GM21390 (cell line): ENCODE measurements around the gene HDDC2.
A peak's percentile ranks its signal among the peaks of the same experiment; 100 is the strongest.

Source experiments
- ATAC-seq: cut with Tn5 transposase; IDR thresholded peaks from one replicate; pipeline ENCODE4 v1.9.1; 2021; ENCODE audit not compliant: unreplicated experiment

HDDC2 gene, protein sequence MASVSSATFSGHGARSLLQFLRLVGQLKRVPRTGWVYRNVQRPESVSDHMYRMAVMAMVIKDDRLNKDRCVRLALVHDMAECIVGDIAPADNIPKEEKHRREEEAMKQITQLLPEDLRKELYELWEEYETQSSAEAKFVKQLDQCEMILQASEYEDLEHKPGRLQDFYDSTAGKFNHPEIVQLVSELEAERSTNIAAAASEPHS

DNA sequence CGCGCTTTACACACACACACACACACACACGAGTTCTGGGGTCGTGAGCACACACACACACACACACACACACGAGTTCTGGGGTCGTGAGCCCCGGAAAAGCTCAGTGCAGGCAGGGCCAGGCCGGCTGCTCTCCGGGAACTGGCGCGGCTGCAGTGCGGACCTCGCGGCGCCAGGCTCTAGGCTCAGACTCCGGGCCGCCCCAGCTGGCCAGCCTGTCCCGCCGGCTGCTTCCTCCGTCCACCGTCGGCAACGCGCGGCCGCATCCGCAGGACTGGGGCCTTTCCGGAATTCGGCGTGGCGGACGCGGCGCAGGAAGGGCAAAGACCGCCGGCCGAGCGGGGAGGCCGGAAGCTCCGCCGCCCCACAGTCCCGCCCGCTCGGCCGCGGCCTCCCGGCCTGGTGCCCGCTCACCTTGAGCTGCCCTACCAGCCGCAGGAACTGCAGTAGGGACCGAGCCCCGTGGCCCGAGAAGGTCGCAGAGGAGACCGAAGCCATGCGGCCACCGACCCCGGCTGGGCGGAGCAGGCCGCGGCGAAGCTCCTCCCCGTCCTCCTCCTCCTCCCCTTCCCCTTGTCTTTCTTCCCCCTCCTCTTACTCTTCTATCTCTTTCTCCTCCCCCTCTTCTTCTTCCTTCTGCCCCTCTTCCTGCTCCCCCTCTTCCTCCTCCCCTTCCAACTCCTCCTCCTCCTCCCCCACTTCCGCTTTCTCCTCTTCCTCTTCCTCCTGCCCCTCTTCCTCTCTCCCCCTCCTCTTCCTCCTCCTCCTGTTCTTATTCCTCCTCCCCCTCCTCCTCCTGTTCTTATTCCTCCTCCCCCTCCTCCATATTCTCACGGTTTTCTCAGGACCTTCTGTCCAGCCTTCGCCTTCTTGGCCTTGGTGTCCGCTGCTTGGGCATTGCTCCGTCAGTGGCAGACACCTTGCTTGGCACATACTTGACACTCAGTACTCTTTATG is at the start of gene HDDC2:
Gene HDDC2, minus strand, starts transcription at position 533 of the 957 bp plus-strand sequence. Its CDS starts 35 bp downstream, at position 498.
- peak; percentile 82 for ATAC-seq

DNA sequence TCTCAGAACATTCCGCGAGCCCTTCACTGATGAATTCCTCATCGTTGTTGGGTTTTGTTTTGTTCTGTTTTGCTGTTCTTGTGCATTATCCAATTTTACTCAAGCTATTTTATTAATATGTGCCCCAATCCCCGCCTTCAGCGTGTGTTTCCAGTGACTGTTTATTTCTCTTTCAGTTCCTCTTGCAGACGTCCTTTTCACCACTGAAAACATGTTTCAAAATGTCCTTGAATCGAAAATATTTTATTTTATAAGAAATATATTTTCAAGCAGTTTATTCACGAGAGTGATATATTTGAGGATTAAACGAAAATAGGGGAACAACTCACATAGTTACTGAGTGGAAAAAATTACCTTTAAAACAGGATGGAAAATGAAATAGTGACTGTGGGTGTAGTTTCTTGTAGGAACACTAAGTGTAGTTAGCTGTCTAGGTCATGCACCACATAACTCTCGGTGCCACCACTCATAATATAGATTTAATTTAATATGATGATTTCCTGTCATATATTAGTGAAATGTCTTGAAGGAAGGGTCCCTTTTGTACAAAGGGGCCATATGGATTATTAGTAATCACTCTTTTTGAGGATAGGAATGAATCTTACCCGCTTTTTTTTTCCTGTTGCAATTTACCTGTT is 45.3 kb upstream of the HDDC2 start:
- peak; percentile 87 for ATAC-seq

DNA sequence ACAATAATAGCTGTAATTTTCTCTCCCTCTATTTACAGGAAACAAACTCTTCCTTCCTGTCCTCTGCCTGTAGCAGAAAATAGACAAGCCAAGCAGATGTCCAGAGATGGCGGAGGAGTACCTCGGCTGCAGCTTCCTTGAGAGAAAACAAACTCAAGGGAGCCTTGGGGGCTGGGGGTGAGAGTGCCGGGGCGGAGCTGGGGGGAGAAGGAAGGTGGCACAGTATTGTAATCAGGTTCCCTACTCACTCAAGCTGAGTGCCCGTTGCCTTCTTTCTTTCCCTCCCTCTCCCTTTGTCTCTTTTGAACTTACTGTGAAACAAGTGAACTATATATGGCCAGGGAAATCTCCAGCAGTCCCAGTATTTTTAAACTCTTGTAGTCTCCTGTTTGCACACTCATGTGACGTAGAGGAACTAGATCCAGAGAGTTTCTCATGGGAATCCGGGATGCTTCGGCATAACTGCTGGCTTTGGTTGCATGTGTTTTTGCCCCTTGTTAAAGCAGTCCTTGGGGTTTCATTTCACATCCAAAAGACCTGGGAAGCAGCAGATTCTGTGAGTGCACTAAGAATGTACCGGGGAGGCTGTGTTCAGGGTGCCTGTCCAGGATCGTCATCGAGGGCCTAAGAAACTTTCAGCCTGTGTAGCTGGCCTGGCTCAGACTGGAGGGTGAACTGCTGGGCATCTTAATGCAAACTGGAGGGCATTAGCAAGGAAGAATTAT is 44.6 kb upstream of the HDDC2 start:
- peak; percentile 54 for ATAC-seq

DNA sequence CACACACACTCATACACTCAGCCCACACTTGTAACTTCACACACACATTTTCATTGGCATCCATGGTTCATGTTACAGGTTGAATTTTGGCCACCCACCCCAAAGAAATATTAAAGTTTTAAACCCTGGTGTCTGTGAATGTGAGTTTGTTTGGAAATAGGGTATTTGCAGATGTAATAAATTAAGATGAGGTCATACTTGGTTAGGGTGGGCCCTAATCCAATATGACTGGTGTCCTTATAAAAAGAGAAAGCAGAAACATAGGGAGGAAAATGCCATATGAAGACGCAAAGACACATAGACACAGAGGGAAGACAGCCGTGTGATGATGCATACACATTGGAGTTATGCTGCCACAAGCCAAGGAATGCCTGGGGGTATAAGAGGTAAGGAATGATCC is 39.7 kb upstream of the HDDC2 start:
- no peak for ATAC-seq

DNA sequence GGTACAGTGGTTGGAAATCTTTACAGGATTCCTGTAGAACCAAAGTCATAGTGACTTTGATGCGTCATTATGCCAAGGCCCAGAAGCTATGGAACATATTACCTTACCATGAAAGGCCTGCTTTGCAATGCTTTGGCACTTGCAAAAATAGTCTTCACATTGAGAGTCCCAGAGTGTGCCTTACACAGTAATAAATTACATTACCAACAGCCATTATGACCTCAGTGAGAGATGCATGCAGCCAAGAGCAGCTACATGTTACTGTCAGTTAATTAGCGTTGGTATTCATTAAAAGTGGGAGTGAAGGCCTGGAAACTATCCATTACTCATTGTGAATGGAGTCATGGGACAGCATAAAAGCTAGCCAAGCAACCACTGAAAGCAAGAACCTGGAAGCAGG is 39.2 kb upstream of the HDDC2 start:
- ATAC-seq = no peak

DNA sequence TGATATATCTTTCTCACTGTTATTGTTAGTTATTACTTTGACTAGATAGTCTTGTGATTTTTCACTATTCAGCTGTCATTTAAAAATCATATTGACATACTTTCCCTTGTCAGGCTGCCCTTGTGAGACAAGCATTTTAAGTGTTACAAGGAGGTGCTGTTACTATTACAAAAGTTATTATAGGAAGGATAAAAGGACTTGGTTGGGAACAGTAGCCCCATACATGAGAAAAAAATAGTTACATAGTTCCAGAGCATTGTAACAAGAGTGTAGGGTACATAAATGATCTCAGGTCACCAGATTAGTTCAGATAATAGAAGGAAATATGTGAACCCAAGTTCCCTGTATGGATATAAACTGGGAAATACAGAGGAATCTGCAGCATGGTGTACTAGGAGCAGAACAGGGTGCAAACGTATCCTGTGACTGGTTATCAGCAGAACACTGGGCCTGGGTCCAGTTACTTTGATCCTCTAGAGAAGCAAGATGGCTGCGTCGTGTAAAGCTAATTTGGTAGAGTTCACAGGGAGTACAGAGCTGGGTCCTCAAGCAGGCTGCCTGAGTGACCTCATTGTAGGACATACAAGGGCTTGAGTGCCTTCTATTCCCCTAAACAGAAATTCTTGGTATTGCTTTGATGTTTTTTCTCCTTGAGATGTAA is 38.5 kb upstream of the HDDC2 start:
- no peak for ATAC-seq

DNA sequence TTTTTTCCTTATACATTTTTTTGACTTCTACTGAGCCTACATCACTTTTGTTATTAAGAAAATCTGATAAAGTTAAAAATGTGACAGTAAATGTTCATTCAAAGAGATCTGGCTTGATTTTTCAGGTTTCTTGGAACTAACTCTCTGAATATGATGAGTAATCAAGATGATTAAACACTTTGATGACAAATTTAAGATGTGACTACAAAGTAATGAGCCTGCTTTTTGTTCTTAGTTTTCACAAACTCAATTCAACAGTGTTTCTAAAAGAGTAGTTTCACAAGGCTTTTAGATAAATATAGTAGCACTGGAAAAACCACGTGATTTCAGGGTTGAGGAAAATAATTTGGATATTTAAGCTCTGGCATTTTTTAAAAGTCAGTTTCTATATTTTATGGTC is 37.9 kb upstream of the HDDC2 start:
- no peak for ATAC-seq

DNA sequence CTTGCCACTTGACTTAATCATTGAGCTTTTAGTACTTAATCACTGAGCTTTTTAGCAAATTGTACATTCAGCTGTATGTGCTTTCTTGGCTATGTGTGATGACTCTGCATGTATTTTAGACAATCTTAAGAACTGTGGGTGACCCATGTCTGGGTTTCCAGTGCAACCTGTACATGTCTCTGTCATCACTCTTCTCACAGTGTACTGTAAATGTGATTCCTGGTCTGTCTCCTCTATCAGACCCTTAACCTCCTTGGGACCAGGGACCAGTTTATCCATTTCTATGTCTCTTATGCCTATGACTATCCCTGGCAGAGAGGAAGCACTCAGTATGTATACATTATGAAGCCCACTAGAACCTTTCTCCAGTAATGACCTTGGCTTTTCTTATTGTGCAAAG is 36.6 kb upstream of the HDDC2 start:
- no peak for ATAC-seq

DNA sequence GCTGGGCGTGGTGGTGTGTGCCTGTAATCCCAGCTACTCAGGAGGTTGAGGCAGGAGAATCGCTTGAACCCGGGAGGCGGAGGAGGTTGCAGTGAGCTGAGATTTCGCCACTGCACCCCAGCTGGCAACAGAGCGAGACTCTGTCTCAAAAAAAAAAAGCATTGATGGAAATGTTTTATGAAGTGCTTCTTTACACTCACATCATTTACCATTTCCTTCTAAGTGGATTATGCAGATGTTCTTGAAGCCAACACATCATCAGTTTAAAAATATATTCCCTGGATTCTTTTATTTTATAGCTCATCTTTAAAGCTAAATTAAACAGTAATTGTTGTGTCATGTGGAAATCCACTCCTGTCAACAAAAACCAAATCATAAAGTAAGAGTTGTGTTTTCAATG is 35.9 kb upstream of the HDDC2 start:
- ATAC-seq = no peak

DNA sequence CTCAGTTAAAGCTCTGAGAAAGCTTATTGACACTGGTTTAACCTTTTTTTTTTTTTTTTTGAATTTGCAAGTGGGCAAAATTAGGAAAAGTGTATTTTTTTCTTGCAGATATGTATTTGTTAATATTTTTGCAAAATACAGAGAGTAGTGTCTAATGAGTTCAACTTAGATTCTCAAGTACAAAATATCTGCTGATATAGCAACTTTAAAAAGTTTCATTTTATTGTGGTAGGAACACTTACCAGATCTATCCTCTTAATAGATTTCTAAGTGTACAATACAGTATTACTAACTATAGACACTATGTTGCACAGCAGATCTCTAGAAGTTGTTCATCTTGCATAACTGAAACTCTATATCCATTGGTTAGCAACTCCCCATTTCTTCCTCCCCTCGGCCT is 30.9 kb upstream of the HDDC2 start:
- no peak for ATAC-seq

DNA sequence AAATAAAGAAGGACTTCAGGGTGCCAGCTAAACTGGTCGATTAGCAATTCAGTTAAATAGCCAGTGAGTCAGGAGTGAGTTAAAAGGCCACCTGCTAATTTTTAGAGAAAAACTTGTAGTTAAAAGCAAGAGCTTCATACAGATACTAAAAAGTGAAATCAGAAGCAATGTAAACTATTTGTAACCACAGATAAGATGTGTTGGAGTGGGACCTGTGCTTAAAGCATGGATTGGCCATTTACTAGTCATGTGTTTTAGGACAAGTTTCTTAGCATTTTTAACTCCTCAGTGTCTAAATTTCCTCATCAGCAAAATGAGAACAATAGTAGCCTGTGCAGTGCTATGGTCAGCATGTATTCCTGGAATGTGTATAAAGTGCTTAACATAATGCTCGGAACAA is 23.8 kb upstream of the HDDC2 start:
- no peak for ATAC-seq

DNA sequence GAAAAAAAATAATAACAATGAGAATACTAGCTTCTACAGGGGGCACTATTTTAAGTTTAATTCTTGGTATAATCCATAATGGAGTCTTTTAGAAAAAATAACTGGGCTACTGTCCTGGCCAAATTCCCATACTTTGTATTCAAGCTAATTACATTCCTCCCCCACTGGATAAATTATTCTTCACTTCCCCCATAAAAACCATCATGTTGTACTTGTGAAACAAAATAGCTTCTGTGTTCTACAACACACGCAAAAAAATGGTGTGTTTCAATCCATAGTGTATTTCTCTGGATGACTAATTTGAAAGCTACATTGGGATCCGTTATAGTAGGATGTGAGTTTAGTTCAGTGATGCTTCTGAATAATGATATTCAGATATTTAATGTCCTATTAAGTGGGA is 21.6 kb upstream of the HDDC2 start:
- no peak for ATAC-seq

DNA sequence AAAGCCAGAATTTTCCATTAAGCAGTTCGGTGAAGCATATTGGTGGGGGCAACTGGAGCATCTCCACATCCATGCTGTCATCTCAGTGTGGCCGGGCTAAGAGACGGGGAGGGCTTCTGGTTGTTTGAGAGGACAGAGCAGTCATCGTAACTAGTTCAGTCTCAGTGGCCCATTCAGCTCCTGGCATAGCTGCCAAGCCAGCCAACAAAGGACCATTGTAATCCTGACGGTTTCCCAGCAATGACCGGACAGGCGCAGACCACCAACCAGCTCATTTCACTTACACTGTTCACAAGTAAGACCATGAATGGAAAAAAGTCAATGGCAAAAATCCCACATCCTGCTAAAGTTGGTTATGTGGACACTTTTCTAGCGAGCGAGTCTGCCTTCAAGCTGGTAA is 14.9 kb upstream of the HDDC2 start:
- no peak for ATAC-seq

DNA sequence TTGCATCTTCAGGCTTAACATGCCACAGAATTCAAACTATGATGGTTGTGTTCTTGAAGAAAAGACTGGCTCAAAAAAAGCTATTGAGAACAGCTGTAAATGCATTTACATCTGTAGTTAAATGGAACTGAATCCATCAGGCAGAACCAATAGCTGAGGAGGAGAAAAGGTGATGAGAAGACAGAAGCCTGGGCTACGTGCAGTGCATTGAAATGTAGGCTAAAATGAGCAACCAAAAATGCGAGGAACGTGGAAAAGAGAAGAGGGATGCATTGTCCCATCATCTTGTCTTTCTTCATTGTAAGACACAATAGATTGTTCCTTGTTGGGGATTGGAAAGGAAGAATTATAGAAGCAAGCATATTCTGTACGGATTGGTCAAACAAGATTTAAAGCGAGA is 13.8 kb upstream of the HDDC2 start:
- ATAC-seq = no peak

DNA sequence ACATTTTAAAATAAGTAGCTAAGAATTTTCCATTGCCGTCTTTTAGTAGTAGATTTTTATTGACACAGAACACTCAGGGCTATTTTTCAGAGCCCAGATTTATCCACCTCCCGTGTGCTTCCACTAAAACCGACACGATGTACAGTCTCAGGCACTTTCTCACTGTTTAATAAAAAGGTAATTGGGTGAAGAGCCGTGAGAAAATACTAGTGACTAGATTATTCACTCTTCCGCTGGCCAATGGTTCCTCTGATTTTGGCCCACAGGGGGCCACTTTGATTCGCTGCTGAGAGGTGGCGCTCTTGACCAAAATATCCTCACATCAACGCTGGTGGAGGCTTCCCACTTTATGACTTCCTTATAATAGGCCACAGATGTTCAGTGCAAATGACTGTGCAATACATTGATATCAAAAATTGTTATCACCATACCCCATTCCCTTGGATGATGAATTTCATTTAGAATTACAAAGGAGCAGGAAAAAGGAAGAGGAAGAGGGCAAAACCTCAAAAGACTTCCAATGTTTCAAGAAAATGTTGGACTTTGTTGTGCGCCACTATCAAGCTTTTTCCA is 12.3 kb upstream of the HDDC2 start:
- ATAC-seq = peak; percentile 85

DNA sequence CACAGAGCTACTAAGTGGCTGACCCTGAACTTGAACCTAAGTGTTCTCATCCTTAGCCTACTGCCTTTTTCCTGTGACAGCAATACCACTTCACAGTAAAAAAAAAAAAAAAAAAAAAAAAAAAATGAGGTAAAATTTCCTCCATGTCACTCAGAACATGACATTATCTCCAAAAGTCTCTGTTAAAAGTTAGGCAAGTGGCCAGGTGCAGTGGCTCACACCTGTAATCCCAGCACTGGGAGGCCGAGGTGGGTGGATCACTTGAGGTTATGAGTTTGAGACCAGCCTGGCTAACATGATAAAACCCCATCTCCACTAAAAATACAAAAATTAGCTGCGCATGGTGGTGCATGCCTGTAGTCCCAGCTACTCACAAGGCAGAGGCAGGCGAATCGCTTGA is 11.2 kb upstream of the HDDC2 start:
- ATAC-seq = no peak

DNA sequence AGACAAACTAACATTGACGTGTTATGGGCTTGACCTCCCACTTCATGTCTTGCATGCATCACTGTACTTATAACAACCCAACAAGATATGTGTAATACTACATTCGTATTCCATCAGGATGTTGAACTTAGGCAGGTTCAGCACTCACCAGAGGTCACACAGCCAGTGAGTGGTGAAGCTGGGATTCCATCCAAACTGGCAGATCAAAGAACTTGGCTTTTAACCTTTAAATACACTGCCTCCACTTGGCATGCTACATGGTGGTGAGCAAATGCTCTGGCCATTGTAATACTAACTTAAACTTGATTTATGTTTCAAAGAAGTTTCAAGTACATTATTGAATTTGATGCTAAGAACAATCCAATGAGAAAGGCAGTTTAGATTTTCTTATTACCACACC is 10.7 kb upstream of the HDDC2 start:
- no peak for ATAC-seq

DNA sequence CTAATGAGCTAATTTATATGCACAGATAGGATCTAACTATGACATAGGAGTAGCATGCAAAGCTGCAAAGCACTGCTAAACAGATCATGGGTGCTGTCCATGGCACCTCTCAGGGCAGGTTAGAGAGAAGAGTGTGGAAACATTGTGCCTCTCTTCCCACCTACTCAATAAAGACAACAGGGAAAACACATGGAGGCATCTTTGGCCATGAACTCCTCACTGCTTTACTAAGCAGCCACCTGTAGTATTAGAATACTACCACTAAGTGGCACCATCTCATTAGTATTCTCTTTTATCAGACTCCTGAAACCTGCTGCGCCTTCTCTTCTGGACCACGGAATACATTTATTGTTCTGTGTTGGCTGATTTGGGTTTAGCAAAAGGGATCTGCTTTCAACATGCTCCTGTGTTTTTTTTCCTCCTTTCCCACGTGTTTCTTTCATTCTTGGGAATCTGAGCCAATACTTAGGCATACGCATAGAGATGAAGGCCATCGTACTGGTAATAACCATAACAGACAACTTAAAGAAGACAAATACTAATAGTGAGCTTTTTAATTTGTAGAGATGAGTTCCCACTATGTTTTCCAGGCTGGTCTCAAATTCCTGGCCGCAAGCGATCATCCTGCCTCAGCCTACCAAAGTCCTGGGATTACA is 9.4 kb upstream of the HDDC2 start:
- ATAC-seq = peak; percentile 90

DNA sequence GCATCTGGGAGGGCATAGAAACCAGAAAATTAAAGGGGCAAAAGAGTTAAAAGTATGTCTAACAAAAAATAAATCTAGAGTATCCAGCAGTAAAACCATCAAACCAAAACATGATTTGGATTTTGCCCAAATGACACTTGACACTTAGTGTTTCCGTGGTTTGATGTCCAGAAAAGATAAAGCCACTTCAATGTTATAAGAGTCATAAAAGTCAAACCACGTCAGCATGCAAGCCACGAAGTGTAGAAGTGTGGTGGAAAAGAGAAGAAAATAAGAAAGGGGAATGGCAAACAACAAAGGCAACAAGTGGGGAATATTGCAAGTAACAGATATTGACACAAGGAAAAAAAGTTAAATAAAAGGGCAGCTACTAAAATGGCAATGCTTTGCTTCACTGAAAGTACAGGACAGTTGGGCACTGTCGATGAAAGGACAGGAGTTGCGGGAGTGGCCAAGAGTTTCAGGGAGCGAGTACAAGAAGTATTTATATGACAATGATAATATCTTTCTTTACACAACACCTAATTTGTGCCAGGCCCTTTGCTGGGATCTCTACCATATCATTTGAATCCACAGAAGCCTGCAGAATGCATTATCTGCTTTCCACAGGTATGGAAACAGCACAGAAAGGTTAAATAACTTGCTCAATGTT is 6.3 kb upstream of the HDDC2 start:
- ATAC-seq = no peak
